ENCODE results near the gene TEAD4.

DNA sequence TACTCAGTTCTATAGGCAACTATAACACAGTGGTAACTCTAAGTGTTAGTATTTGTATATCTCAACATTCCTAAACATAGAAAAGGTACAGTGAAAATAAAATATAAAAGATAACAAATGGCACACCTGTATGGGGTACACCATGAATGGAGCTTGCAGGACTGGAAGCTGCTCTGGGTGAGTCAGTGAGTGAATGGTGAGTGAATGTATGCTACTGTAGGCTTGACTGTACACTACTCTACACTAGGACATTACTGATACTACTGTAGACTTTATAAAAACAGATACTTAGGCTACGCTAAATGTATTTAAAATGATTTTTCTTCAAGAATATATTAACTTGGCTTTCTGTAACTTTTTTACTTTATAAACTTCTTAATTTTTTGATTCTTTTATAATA lies 25.5 kb downstream of the TEAD4 start:
- TF ChIP-seq POLR2AphosphoS5 (IDR thresholded peaks at IDR 0.05): no peak
- TF ChIP-seq, protein P1, sequence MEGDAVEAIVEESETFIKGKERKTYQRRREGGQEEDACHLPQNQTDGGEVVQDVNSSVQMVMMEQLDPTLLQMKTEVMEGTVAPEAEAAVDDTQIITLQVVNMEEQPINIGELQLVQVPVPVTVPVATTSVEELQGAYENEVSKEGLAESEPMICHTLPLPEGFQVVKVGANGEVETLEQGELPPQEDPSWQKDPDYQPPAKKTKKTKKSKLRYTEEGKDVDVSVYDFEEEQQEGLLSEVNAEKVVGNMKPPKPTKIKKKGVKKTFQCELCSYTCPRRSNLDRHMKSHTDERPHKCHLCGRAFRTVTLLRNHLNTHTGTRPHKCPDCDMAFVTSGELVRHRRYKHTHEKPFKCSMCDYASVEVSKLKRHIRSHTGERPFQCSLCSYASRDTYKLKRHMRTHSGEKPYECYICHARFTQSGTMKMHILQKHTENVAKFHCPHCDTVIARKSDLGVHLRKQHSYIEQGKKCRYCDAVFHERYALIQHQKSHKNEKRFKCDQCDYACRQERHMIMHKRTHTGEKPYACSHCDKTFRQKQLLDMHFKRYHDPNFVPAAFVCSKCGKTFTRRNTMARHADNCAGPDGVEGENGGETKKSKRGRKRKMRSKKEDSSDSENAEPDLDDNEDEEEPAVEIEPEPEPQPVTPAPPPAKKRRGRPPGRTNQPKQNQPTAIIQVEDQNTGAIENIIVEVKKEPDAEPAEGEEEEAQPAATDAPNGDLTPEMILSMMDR (IDR thresholded peaks at IDR 0.05 in 8 of 11, conservative IDR thresholded peaks at IDR 0.05 in 3 of 11): no peak

Measured in spleen (tissue), 7 donors.